IPS DF 4.7 (cell line): ENCODE data around the gene SLC15A4.

ENCODE experiments used
- DNase-seq: peaks from one replicate; pipeline ENCODE4 v3.0.0-alpha.2; 2013; ENCODE audit warnings: low spot score; ENCODE audit errors: extremely low read depth

The SLC15A4 gene

GRCh38 chr12:128794661-128795529 is 28.9 kb downstream of the SLC15A4 start:
- DNase-seq = no peak

GRCh38 chr12:128793701-128794100 is 30.1 kb downstream of the SLC15A4 start:
- no peak for DNase-seq

GRCh38 chr12:128792881-128793280 is 30.9 kb downstream of the SLC15A4 start:
- DNase-seq = no peak

GRCh38 chr12:128792398-128792797 is 31.4 kb downstream of the SLC15A4 start:
- no peak for DNase-seq

GRCh38 chr12:128791395-128792322 is 32.1 kb downstream of the SLC15A4 start:
- no peak for DNase-seq

GRCh38 chr12:128790653-128791373 is 32.9 kb downstream of the SLC15A4 start:
- DNase-seq = no peak

- DNase-seq = no peak
Measured at GRCh38 chr12:128790221-128790620, 33.5 kb downstream of the SLC15A4 start.

GRCh38 chr12:128789356-128789929 is 34.3 kb downstream of the SLC15A4 start:
- no peak for DNase-seq

- no peak for DNase-seq
Measured at GRCh38 chr12:128787827-128788226, 35.9 kb downstream of the SLC15A4 start.

GRCh38 chr12:128786741-128787391 is 36.9 kb downstream of the SLC15A4 start:
- no peak for DNase-seq

- DNase-seq = no peak
Measured at GRCh38 chr12:128784030-128784760, 39.6 kb downstream of the SLC15A4 start.

GRCh38 chr12:128783129-128783574 is 40.6 kb downstream of the SLC15A4 start:
- no peak for DNase-seq

- DNase-seq = no peak
Measured at GRCh38 chr12:128779901-128780300, 43.9 kb downstream of the SLC15A4 start.

- no peak for DNase-seq
Measured at GRCh38 chr12:128772249-128772648, 51.5 kb downstream of the SLC15A4 start.

GRCh38 chr12:128771681-128772080 is 52.1 kb downstream of the SLC15A4 start:
- DNase-seq = no peak

- no peak for DNase-seq
Measured at GRCh38 chr12:128767518-128767917, 56.2 kb downstream of the SLC15A4 start.

GRCh38 chr12:128766738-128767501 is 56.8 kb downstream of the SLC15A4 start:
- DNase-seq = no peak

- no peak for DNase-seq
Measured at GRCh38 chr12:128763395-128763794, 60.4 kb downstream of the SLC15A4 start.

- DNase-seq = no peak
Measured at GRCh38 chr12:128761379-128761790, 62.4 kb downstream of the SLC15A4 start.
